Measurements from ENCODE around the gene STEAP2. TPM values are rescaled to one million over a fixed set of nuclear protein-coding genes. Genes with fewer than 3 reads are reported as not detected.

The STEAP2 gene
- total RNA-seq, 1 donor from 2014 or later = 3.3 TPM

DNA sequence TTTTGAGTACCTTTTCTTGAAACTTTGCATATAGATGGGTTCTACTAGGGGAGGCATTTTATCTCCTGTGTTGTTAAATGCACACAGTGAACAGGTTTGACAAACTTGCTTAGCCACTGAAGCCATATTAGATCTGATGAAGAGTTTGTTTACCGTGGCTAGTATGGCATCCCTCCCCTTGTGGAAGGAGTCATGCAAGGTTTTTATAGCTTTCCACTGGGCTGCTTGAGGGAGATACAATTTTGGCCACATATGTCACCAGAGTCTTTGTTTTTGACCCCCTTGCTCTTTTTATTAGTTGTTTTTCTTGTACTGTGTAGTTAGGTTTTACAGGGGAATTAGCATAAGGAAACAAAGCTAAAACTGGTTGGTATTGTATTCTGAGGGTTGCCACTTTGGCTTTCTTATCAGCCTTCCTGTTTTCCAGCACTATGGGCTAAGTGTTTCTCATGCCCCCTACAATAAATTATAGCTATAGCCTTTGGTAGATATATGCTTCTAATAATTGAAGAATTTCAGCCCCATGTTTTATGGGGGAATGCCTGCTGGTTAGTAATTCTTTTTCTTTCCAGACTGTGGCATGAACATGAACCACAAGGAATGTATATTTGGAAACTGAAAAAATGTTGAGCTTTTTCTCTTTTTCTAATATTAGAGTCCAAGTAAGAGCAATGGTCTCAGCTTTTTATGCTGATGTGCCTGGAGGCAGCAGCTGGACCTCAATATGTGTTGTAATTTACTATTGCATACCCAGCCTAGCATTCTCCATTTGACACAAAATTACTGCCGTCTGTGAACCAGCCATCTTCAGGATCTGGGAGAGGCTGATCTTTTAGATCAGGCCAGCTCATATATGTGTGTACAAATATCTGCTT lies 18.4 kb upstream of the STEAP2 start:
- H3K36me3 Mint-ChIP-seq = no peaks in the 10 kb centered on the region
- no peaks in the 10 kb centered on the region for H3K9me3 Mint-ChIP-seq
- H3K27ac Mint-ChIP-seq = no peak overlapping the region
- H3K4me3 Mint-ChIP-seq = no peak overlapping the region
- DNase-seq (ENCODE audit: extremely low spot score, unreplicated experiment) = no peak
- H3K27me3 Mint-ChIP-seq = no peaks in the 10 kb centered on the region
- H3K4me1 Mint-ChIP-seq (ENCODE audit: unreplicated experiment) = no peaks in the 10 kb centered on the region
- TF ChIP-seq, protein P1, sequence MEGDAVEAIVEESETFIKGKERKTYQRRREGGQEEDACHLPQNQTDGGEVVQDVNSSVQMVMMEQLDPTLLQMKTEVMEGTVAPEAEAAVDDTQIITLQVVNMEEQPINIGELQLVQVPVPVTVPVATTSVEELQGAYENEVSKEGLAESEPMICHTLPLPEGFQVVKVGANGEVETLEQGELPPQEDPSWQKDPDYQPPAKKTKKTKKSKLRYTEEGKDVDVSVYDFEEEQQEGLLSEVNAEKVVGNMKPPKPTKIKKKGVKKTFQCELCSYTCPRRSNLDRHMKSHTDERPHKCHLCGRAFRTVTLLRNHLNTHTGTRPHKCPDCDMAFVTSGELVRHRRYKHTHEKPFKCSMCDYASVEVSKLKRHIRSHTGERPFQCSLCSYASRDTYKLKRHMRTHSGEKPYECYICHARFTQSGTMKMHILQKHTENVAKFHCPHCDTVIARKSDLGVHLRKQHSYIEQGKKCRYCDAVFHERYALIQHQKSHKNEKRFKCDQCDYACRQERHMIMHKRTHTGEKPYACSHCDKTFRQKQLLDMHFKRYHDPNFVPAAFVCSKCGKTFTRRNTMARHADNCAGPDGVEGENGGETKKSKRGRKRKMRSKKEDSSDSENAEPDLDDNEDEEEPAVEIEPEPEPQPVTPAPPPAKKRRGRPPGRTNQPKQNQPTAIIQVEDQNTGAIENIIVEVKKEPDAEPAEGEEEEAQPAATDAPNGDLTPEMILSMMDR (conservative IDR thresholded peaks at IDR 0.05) = no peak

- Mint-ChIP-seq H3K4me1 (ENCODE audit: unreplicated experiment) (no peaks in the 10 kb centered on the region), H3K27ac (no peak overlapping the region), H3K9me3 (no peaks in the 10 kb centered on the region), H3K4me3 (no peak overlapping the region), H3K36me3 (no peaks in the 10 kb centered on the region), H3K27me3 (no peaks in the 10 kb centered on the region)
- no peak for DNase-seq (ENCODE audit: extremely low spot score, unreplicated experiment)
- TF ChIP-seq, protein P1 (conservative IDR thresholded peaks at IDR 0.05) = no peak
Observed at GRCh38 chr7:90194911-90195809, 16.4 kb upstream of the STEAP2 start.

DNA sequence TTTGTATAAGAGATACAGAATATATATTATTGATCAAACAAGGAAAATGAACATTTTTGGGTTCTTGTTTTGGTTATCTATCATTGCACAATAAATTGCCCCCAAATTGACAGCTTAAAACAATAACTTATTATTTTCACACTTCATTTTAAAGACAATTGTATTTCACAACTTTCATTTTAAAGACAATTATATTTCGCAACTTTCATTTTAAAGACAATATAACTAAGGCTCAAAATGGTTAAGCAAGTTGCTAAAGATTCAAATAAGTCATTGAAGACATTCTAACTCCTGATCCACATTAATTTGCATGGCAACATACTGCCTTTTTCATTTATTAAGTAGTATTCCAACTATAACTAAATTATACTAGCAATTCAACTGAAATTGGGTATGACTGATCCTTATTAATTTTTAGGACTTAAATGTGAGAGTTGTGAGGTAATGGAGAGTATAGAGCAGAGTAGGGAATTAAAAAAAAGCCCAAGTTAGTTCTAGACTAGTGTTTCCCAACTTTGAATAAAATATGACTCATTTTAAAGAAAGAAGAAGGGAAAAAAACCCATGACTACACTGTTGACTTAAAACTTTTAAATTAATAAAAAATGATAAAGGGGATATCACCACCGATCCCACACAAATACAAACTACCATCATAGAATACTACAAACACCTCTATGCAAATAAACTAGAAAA lies 9.9 kb upstream of the STEAP2 start:
- H3K4me1 Mint-ChIP-seq (ENCODE audit: unreplicated experiment) = no peaks in the 10 kb centered on the region
- no peaks in the 10 kb centered on the region for H3K36me3 Mint-ChIP-seq
- no peak for DNase-seq (ENCODE audit: extremely low spot score, unreplicated experiment)
- peaks cover 3% of the 10 kb centered on the region for H3K27me3 Mint-ChIP-seq
- H3K4me3 Mint-ChIP-seq = no peak overlapping the region
- no peaks in the 10 kb centered on the region for H3K9me3 Mint-ChIP-seq
- TF ChIP-seq, protein P1 (conservative IDR thresholded peaks at IDR 0.05) = no peak
- no peak overlapping the region for H3K27ac Mint-ChIP-seq

GRCh38 chr7:90207956-90208355 lies 3.6 kb upstream of the STEAP2 start:
- TF ChIP-seq, protein P1 (conservative IDR thresholded peaks at IDR 0.05) = no peak
- H3K27ac Mint-ChIP-seq = no peak overlapping the region
- H3K9me3 Mint-ChIP-seq = no peaks in the 10 kb centered on the region
- peaks cover 19% of the 10 kb centered on the region for H3K27me3 Mint-ChIP-seq
- no peaks in the 10 kb centered on the region for H3K36me3 Mint-ChIP-seq
- no peak overlapping the region for H3K4me3 Mint-ChIP-seq
- DNase-seq (ENCODE audit: extremely low spot score, unreplicated experiment) = no peak
- H3K4me1 Mint-ChIP-seq (ENCODE audit: unreplicated experiment) = peaks cover 6% of the 10 kb centered on the region

DNA sequence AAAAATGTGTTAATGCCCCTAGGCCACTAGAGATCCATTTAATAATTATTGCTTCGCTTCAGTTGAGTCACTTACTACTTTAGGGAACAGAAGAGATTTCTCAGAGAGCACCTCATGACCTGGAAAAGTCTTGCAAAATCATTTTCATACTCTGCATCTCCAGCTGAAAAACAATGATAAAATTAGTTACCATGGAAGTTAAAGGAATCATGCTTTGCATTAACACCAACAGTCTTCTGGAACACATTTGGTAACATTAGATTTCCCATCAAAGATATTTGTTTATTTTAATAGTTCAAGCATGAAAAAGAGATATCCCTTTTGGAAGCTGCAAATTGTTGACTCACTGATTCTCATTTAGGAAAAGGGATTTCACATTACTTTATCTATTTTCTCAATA lies 1.8 kb upstream of the STEAP2 start:
- Mint-ChIP-seq H3K27ac (no peak overlapping the region), H3K4me3 (peak overlapping the region; percentile 7)
- TF ChIP-seq, protein P1 (conservative IDR thresholded peaks at IDR 0.05) = no peak

More for the DNA sequence above, 1.8 kb upstream of the STEAP2 start:
- Mint-ChIP-seq H3K4me1 (ENCODE audit: unreplicated experiment) (peaks cover 6% of the 10 kb centered on the region), H3K27me3 (peaks cover 19% of the 10 kb centered on the region), H3K36me3 (no peaks in the 10 kb centered on the region), H3K9me3 (no peaks in the 10 kb centered on the region)
- no peak for DNase-seq (ENCODE audit: extremely low spot score, unreplicated experiment)

Data from type B pancreatic cell (in vitro differentiated cells).